GM21619 (cell line): Measurements from ENCODE around the gene DNAH1.
A peak's percentile ranks its signal among the peaks of the same experiment; 100 is the strongest.

ENCODE experiments used
- ATAC-seq: cut with Tn5 transposase; IDR thresholded peaks from one replicate; pipeline ENCODE4 v1.9.1; 2021; ENCODE audit not compliant: unreplicated experiment

The DNAH1 gene

GRCh38 chr3:52443268-52443610 lies 127.1 kb downstream of the DNAH1 start:
- no peak for ATAC-seq

GRCh38 chr3:52443791-52444687 lies 127.9 kb downstream of the DNAH1 start:
- ATAC-seq: no peak

- peak; percentile 79 for ATAC-seq
Measured at GRCh38 chr3:52444860-52445793, 129.0 kb downstream of the DNAH1 start, which contains the start of gene SEMA3G. TSS of gene SEMA3G (minus strand) at chr3:52445103. CDS start at chr3:52445027, 76 bp downstream.

- no peak for ATAC-seq
Measured at GRCh38 chr3:52446042-52446441, 129.9 kb downstream of the DNAH1 start.

GRCh38 chr3:52446631-52447511 lies 130.8 kb downstream of the DNAH1 start:
- no peak for ATAC-seq

- ATAC-seq: no peak
Measured at GRCh38 chr3:52447512-52448355, 131.6 kb downstream of the DNAH1 start.
